ENCODE data around the gene SERPINA12. TPM values are rescaled to one million over a fixed set of nuclear protein-coding genes. Genes with fewer than 3 reads are reported as not detected.

SERPINA12 gene
- total RNA-seq, 6 experiments from 2014 or later = 0.26 to 2.8 (median 0.39) TPM; not detected in 3

GRCh38 chr14:94535506-94535905, 26.2 kb upstream of the SERPINA12 start:
- H3K27me3 ChIP-seq = no peaks in the 10 kb centered on the region
- H3K4me3 ChIP-seq = no peak overlapping the region
- no peak for TF ChIP-seq POLR2A (IDR thresholded peaks at IDR 0.05)
- TF ChIP-seq, protein P1, sequence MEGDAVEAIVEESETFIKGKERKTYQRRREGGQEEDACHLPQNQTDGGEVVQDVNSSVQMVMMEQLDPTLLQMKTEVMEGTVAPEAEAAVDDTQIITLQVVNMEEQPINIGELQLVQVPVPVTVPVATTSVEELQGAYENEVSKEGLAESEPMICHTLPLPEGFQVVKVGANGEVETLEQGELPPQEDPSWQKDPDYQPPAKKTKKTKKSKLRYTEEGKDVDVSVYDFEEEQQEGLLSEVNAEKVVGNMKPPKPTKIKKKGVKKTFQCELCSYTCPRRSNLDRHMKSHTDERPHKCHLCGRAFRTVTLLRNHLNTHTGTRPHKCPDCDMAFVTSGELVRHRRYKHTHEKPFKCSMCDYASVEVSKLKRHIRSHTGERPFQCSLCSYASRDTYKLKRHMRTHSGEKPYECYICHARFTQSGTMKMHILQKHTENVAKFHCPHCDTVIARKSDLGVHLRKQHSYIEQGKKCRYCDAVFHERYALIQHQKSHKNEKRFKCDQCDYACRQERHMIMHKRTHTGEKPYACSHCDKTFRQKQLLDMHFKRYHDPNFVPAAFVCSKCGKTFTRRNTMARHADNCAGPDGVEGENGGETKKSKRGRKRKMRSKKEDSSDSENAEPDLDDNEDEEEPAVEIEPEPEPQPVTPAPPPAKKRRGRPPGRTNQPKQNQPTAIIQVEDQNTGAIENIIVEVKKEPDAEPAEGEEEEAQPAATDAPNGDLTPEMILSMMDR (IDR thresholded peaks at IDR 0.05) = no peak
- 94% methylated on average over 2 of the region's 3 CpGs for WGBS (ENCODE audit: insufficient coverage, low coverage, low lambda C conversion rate, missing lambda C conversion rate)
- no peak overlapping the region for H3K27ac ChIP-seq
- no peaks in the 10 kb centered on the region for H3K9me3 ChIP-seq
- DNase-seq (no peak), ATAC-seq (no peak)
- H3K36me3 ChIP-seq = no peaks in the 10 kb centered on the region
- intact Hi-C loops (cut with DNase I) = no loop called here
- peaks cover 0 to 10% (median 0%) of the 10 kb centered on the region in 4 donors for H3K4me1 ChIP-seq

- Histone ChIP-seq H3K27me3 (no peaks in the 10 kb centered on the region), H3K9me3 (no peaks in the 10 kb centered on the region), H3K4me1 (peaks cover 0 to 3% (median 0%) of the 10 kb centered on the region in 4 donors), H3K4me3 (no peak overlapping the region), H3K27ac (no peak overlapping the region), H3K36me3 (no peaks in the 10 kb centered on the region)
- ATAC-seq (no peak), DNase-seq (no peak)
- no peak for TF ChIP-seq POLR2A (IDR thresholded peaks at IDR 0.05)
- TF ChIP-seq, protein P1 (IDR thresholded peaks at IDR 0.05) = no peak
- WGBS (ENCODE audit: insufficient coverage, low coverage, low lambda C conversion rate, missing lambda C conversion rate) = 62% methylated on average over 2 of the region's 2 CpGs
- intact Hi-C loops (cut with DNase I) = no loop called here
Observed at GRCh38 chr14:94532447-94532846, 23.2 kb upstream of the SERPINA12 start.

GRCh38 chr14:94531187-94531586, 21.9 kb upstream of the SERPINA12 start:
- intact Hi-C loops (cut with DNase I) = no loop called here
- TF ChIP-seq, protein P1 (IDR thresholded peaks at IDR 0.05) = no peak
- no peak for TF ChIP-seq POLR2A (IDR thresholded peaks at IDR 0.05)
- H3K4me3 ChIP-seq = no peak overlapping the region

GRCh38 chr14:94524093-94524492, 14.8 kb upstream of the SERPINA12 start:
- ATAC-seq (no peak), DNase-seq (no peak)
- Histone ChIP-seq H3K27ac (no peak overlapping the region), H3K4me3 (no peak overlapping the region), H3K36me3 (no peaks in the 10 kb centered on the region), H3K27me3 (no peaks in the 10 kb centered on the region), H3K9me3 (no peaks in the 10 kb centered on the region), H3K4me1 (peaks cover 0 to 17% (median 8%) of the 10 kb centered on the region in 4 donors)
- TF ChIP-seq, protein P1 (IDR thresholded peaks at IDR 0.05) = no peak
- no peak for TF ChIP-seq POLR2A (IDR thresholded peaks at IDR 0.05)
- intact Hi-C loops (cut with DNase I) = no loop called here
- 76% methylated on average over 2 of the region's 3 CpGs for WGBS (ENCODE audit: insufficient coverage, low coverage, low lambda C conversion rate, missing lambda C conversion rate)

More at GRCh38 chr14:94531187-94531586, 21.9 kb upstream of the SERPINA12 start:
- no peaks in the 10 kb centered on the region for H3K4me1 ChIP-seq
- no peak for ATAC-seq
- H3K27ac ChIP-seq = no peak overlapping the region
- no peaks in the 10 kb centered on the region for H3K36me3 ChIP-seq
- no peaks in the 10 kb centered on the region for H3K27me3 ChIP-seq
- H3K9me3 ChIP-seq = no peaks in the 10 kb centered on the region
- DNase-seq = no peak

- Histone ChIP-seq H3K4me3 (no peak overlapping the region), H3K4me1 (peaks cover 0 to 17% (median 8%) of the 10 kb centered on the region in 4 donors), H3K27me3 (no peaks in the 10 kb centered on the region), H3K27ac (no peak overlapping the region), H3K9me3 (no peaks in the 10 kb centered on the region), H3K36me3 (no peaks in the 10 kb centered on the region)
- DNase-seq = no peak
- TF ChIP-seq POLR2A (IDR thresholded peaks at IDR 0.05) = no peak
- TF ChIP-seq, protein P1 (IDR thresholded peaks at IDR 0.05) = no peak
- intact Hi-C loops (cut with DNase I) = no loop called here
- ATAC-seq = no peak
- WGBS (ENCODE audit: insufficient coverage, low coverage, low lambda C conversion rate, missing lambda C conversion rate) = no CpG with 5 or more reads among the region's 8 CpGs
Observed at GRCh38 chr14:94523265-94523664, 14.0 kb upstream of the SERPINA12 start.

All from right lobe of liver (tissue), 6 donors.